Tibial nerve (tissue), 4 donors: ENCODE data around the gene POMT2. TPM values are rescaled to one million over a fixed set of nuclear protein-coding genes. Genes with fewer than 3 reads are reported as not detected.
"Not testable (repeated sequence)": the region's sequence is repeated elsewhere in the genome, so short reads cannot be mapped to it uniquely, and the experiment has no call there.

Source experiments
- DNase-seq, 2 donors: peaks; one replicate each; pipeline ENCODE4 v3.0.0-alpha.2; 2019; ENCODE audit warnings: low spot score in 2 of 2
- H3K27ac ChIP-seq, 4 donors: fragments of 200-600 bp; sonication (generic) in 3 of 4; one replicate each; pipeline ENCODE4 v1.5.1; 2017 to 2019; ENCODE audit warnings: mild to moderate bottlenecking in 1 of 4
- H3K27me3 ChIP-seq, 2 donors: fragments of 200-600 bp; sonication (generic) in 1 of 2; one replicate each; pipeline versions ENCODE4 v1.5.1 to v1.6.0; 2017 to 2019
- H3K36me3 ChIP-seq, 3 donors: fragments of 200-600 bp; sonication (generic); one replicate each; pipeline ENCODE4 v1.5.1; 2018 to 2019
- H3K4me1 ChIP-seq, 4 donors: fragments of 200-600 bp; sonication (generic) in 3 of 4; one replicate each; pipeline ENCODE4 v1.5.1; 2017 to 2019
- H3K4me3 ChIP-seq, 4 donors: fragments of 200-600 bp; sonication (generic) in 3 of 4; one replicate each; pipeline ENCODE4 v1.5.1; 2017 to 2019; ENCODE audit warnings: mild to moderate bottlenecking in 1 of 4, moderate library complexity in 1 of 4
- H3K9me3 ChIP-seq, 4 donors: fragments of 200-600 bp; sonication (generic) in 3 of 4; one replicate each; pipeline ENCODE4 v1.5.1; 2017 to 2019
- EP300 ChIP-seq, 2 donors: sonication (generic); formaldehyde crosslinking; IDR thresholded peaks; one replicate each; pipeline ENCODE4 v1.6.1; 2017; ENCODE audit warnings: antibody characterized with exemption in 2 of 2, mild to moderate bottlenecking in 1 of 2
- POLR2A ChIP-seq, 2 donors: fragments of 450-650 bp; IDR thresholded peaks; one replicate each; pipeline ENCODE4 v1.6.1; 2017; ENCODE audit warnings: antibody characterized with exemption in 2 of 2, mild to moderate bottlenecking in 2 of 2, moderate library complexity in 2 of 2
- WGBS, 2 donors: methylation state at CpG; one replicate each; pipeline ENCODE4 v1.1.5; 2018; 5-methylcytosine and 5-hydroxymethylcytosine counted together
- total RNA-seq, 4 donors: library from RNA; depleted of rRNA; stranded (reverse); fragments of >200 nt; gene quantifications; one replicate each; pipeline ENCODE4 v1.1.0, GENCODE V29; 2016
- TF ChIP-seq, protein P1 (sequence below), 5 experiments: fragments of 200-600 bp in 3 of 5; fragments of 450-650 bp in 2 of 5; sonication (generic) in 3 of 5; IDR thresholded peaks; one replicate each; pipeline ENCODE4 v1.5.1; 2016 to 2019; ENCODE audit warnings: antibody characterized with exemption in 5 of 5, mild to moderate bottlenecking in 3 of 5, moderate library complexity in 2 of 5

The POMT2 gene
- total RNA-seq, 4 donors from 2014 or later: 23.9 to 38.7 (median 28.9) TPM

DNA sequence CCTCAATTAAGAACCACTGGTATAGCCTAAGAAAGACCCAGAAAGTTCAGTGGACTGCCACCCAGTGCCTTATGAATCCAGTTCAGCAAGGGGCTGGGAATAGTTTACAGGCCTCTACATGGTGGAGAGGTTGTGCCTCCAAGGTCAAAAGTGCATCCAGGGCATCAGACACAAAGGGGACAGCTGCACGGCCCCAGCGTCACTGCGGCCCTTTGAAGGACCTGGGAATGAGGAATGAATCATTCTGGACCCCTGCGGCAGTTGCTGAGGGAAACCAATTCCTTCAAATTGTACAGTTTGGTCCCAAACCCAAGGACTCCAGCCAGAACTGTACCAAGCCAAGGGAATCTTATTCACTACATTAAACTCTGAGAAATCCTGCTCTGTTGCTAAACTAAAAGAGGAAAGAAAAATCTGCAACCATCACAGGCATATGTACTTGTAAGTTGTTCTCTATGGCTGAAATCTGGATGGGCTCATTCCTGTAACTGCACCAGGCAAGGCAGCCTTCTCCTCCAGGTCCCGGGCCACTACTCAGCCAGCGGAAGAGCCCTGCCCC lies 38.8 kb downstream of the POMT2 start:
- H3K27ac ChIP-seq: no peak overlapping the region
- no peak for TF ChIP-seq POLR2A (IDR thresholded peaks at IDR 0.05)
- TF ChIP-seq, protein P1, sequence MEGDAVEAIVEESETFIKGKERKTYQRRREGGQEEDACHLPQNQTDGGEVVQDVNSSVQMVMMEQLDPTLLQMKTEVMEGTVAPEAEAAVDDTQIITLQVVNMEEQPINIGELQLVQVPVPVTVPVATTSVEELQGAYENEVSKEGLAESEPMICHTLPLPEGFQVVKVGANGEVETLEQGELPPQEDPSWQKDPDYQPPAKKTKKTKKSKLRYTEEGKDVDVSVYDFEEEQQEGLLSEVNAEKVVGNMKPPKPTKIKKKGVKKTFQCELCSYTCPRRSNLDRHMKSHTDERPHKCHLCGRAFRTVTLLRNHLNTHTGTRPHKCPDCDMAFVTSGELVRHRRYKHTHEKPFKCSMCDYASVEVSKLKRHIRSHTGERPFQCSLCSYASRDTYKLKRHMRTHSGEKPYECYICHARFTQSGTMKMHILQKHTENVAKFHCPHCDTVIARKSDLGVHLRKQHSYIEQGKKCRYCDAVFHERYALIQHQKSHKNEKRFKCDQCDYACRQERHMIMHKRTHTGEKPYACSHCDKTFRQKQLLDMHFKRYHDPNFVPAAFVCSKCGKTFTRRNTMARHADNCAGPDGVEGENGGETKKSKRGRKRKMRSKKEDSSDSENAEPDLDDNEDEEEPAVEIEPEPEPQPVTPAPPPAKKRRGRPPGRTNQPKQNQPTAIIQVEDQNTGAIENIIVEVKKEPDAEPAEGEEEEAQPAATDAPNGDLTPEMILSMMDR (IDR thresholded peaks at IDR 0.05): no peak
- no peak for TF ChIP-seq EP300 (IDR thresholded peaks at IDR 0.05)
- no peaks in the 10 kb centered on the region for H3K27me3 ChIP-seq
- no peak overlapping the region for H3K4me3 ChIP-seq
- H3K4me1 ChIP-seq: no peaks in the 10 kb centered on the region
- H3K9me3 ChIP-seq: no peaks in the 10 kb centered on the region
- H3K36me3 ChIP-seq: peaks cover 0 to 100% (median 21%) of the 10 kb centered on the region in 3 donors
- DNase-seq: no peak
- 73 to 80% methylated on average over 6 of the region's 6 CpGs for WGBS, 2 donors

DNA sequence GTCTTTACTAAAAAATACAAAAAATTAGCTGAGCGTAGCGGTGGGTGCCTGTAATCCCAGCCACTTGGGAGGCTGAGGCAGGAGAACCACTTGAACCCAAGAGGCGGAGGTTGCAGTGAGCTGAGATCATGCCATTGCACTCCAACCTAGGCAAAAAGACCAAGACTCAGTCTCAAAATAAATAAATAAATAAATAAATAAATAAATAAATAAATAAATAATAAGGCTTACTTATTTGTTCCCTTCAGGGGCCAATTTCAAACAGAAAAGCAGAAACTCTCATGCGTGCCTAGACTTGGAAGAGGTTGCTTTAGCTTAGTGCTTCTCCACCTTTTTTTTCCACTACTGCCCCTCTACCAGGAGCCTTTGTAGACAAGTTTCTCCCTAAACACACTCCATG lies 39.8 kb downstream of the POMT2 start:
- H3K4me3 ChIP-seq, H3K9me3 ChIP-seq, H3K4me1 ChIP-seq, DNase-seq, H3K27ac ChIP-seq, H3K27me3 ChIP-seq: not testable (repeated sequence)
- H3K36me3 ChIP-seq: peaks cover 0 to 100% (median 21%) of the 10 kb centered on the region in 3 donors
- WGBS, 2 donors: 93 to 97% methylated on average over 4 of the region's 4 CpGs

DNA sequence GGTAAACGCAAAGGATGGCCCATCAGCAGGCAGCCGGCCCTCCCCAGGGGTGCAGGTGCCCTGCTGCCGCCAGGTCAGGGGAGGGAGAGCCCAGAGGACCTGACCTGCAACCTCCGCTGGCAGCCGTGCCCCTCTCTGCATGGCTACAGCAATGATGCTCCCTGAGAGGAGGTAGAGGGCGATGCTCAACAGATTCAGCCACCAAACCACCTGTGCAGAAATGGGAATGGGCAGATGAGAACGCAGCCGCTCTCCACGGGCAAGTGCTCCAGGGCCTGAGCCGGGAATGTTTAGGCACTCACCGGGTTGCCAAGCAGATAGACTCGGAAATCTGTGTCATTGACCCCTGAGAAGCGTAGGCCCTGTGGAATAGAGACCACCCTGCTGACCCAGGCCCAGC lies 41.0 kb downstream of the POMT2 start:
- Histone ChIP-seq H3K36me3 (peaks cover 0 to 100% (median 16%) of the 10 kb centered on the region in 3 donors), H3K9me3 (no peaks in the 10 kb centered on the region), H3K27me3 (no peaks in the 10 kb centered on the region), H3K4me1 (no peaks in the 10 kb centered on the region), H3K27ac (no peak overlapping the region), H3K4me3 (no peak overlapping the region)
- TF ChIP-seq EP300 (IDR thresholded peaks at IDR 0.05) (no peak), POLR2A (IDR thresholded peaks at IDR 0.05) (no peak)
- TF ChIP-seq, protein P1 (IDR thresholded peaks at IDR 0.05): no peak
- DNase-seq: no peak
- WGBS, 2 donors: 89 to 92% methylated on average over 9 to 11 of the region's 13 CpGs

DNA sequence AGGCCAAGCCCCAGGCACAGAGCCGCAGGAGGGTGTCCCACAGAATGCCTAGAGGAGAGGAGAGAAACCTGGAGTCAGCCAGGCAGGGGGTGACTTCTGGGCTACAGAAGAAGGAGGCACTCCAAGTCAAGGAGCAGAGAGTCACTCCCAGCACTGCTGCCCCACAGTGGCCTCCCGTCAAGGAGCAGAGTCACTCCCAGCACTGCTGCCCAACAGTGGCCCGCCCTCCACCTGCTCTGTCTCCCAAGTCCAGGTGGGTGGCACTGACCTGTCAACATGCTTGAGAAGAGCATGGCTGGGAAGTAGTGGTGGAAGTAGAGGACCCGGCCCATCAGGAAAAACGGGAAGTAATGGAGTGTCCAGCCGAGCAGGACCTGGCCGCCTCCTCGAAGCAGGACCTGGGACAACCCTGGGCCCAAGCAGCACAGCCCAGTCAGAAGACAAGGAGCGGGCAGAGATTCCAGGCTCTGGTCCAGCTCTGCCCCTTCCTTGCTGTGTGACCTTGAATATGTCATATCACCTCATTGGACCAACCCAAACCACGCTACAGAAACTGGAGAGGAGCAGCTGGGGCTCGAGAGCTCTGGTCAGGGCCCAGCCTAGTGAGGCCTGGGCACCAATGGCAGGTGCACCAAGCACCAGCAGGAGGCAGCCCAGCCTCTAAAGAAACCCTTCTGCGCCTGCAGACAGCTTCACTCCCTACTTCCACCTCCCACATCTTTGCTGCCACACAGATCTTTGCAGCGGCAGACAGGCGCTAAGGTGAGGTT lies 42.0 kb downstream of the POMT2 start:
- TF ChIP-seq, protein P1 (IDR thresholded peaks at IDR 0.05): no peak
- TF ChIP-seq EP300 (IDR thresholded peaks at IDR 0.05): no peak
- no peak for TF ChIP-seq POLR2A (IDR thresholded peaks at IDR 0.05)
- DNase-seq: no peak
- Histone ChIP-seq H3K9me3 (peaks cover 0 to 3% (median 0%) of the 10 kb centered on the region in 4 donors), H3K4me3 (no peak overlapping the region), H3K27me3 (no peaks in the 10 kb centered on the region), H3K36me3 (peaks cover 0 to 100% (median 8%) of the 10 kb centered on the region in 3 donors), H3K27ac (no peak overlapping the region), H3K4me1 (no peaks in the 10 kb centered on the region)
- 94 to 95% methylated on average over 14 of the region's 14 CpGs for WGBS, 2 donors

DNA sequence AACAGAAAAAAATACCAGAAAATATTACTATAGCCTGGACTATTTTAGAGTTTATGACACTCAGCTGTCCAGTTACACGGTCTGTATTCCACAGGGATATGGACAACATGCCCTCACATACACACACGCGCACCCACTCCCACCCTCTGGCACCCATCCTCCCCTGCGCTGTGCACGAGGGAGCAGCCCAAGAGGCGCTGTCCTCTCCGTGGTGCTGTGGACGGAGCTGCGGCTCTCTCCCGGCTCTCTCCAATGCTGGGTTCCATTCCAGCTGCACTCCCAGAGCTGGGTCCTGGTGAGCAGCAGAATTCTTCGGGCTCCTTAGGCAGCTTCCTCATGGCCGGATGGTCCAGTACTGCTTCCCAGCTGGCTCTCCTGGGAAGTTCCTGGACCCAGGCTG lies 43.7 kb downstream of the POMT2 start:
- Histone ChIP-seq H3K9me3 (peaks cover 0 to 6% (median 0%) of the 10 kb centered on the region in 4 donors), H3K4me1 (no peaks in the 10 kb centered on the region), H3K36me3 (peaks cover 0 to 87% (median 5%) of the 10 kb centered on the region in 3 donors), H3K27me3 (peaks cover 0 to 7% of the 10 kb centered on the region in 2 donors), H3K27ac (no peak overlapping the region), H3K4me3 (no peak overlapping the region)
- TF ChIP-seq EP300 (IDR thresholded peaks at IDR 0.05): no peak
- TF ChIP-seq, protein P1 (IDR thresholded peaks at IDR 0.05): no peak
- TF ChIP-seq POLR2A (IDR thresholded peaks at IDR 0.05): no peak
- DNase-seq: no peak
- 88% methylated on average over 11 to 12 of the region's 12 CpGs for WGBS, 2 donors
